Measurements from ENCODE around the gene FAM47E.
A peak's percentile ranks its signal among the peaks of the same experiment; 100 is the strongest.
"Not testable (repeated sequence)": the region's sequence is repeated elsewhere in the genome, so short reads cannot be mapped to it uniquely, and the experiment has no call there.

The FAM47E gene

DNA sequence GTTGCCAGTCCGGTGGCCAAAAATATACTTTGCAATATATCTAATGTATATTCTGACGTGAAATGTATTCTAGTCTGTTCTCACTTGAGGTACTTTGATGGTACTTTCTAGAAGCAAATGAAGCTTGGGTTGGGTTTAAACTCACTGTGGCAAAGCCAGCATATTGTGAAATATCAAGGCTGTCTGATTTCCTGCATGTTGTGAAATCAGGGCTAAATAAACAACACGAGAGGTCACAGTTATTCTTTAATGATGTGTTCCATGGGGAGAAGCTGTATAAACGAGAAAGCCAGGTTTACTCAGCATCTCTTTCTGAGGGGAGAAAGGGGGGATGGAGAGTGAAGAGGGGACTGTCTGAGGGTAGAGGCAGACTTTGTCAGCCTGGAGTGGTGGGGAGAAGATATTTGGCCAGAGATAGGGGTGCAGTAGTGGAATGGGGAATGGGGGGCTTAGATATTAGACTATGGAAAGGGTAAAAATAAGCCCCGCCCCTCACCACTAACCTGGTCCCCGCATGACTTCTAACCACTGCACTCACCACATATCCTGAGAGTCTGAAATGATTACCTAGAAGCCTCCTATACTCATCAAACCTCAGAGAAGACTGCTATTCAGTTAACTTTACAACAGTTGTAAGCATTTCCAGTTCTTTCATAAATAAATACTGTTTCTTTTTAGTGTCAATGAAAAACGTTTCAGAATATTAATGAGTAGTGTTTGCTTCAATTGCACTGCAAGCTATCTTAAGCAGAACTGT, 32.0 kb upstream of the FAM47E start:
- no peak for DNase-seq
- intact Hi-C loops (cut with DNase I), result no loop called here

- DNase-seq, result no peak
- intact Hi-C loops (cut with DNase I), result no loop called here
These were observed 27.4 kb upstream of the FAM47E start for GRCh38 chr4:76224171-76224570.

GRCh38 chr4:76226418-76226817, 25.1 kb upstream of the FAM47E start:
- intact Hi-C loops (cut with DNase I), result no loop called here
- DNase-seq, result no peak

DNA sequence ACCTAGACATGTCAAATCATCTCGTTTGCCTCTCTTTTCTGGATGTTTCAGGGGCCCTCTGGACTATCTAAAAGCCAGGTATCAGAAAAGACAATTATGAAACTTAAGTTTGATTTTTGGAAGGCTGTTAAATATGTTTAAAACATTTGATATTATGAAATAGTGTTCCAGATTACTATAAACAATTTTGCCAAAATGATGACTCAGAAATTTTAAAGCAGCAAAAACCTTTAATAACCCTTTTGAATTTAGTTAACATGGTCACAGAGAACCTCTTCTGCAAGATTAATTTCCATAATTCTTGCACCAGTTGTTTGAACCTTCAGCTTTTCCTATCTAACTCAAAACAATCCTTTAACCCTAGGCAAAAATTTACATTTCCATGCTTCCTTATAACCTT, 18.8 kb upstream of the FAM47E start:
- intact Hi-C loops (cut with DNase I), result no loop called here
- no peak for DNase-seq

DNA sequence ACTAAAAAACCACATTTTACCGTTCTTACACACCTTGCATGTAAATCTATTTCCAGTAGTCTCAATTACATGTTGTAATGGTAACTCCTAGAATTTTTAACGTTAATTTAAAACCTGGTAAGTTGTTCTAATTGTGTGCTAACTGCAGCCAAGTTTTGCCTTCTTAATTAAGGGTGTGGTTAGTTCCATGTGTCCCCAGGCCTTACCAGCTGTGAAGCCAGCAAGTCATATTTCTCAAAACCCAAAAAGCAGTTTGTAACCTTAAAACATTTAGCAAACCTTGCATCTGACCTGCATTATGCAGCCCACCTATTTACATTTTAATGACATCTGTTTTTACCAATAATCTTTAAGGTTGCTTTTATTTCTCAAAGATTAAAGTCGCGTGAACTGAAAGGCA, 18.4 kb upstream of the FAM47E start:
- intact Hi-C loops (cut with DNase I), result no loop called here
- no peak for DNase-seq

DNA sequence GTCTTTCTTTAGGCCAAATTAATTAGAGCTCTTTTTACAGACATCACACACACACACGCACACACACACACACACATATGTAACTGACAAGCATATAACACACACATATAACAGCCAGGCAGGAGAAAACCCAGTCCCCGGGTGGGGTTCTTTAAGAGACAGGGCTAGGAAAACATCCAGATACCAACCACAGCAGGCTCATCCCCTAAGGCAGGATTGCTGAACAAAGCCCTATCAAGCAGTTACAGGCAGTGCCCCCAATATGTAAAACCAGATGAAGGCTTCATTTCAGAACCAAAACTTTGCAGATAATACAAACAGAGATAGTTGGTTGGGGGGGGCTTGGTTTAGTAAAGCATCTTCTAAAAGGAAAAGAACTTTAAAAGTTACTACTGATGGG, 18.0 kb upstream of the FAM47E start:
- DNase-seq, result no peak
- intact Hi-C loops (cut with DNase I), result no loop called here

GRCh38 chr4:76233967-76234678, 17.4 kb upstream of the FAM47E start:
- no peak for DNase-seq
- intact Hi-C loops (cut with DNase I), result no loop called here

GRCh38 chr4:76234679-76235044, 16.9 kb upstream of the FAM47E start:
- no peak for DNase-seq
- intact Hi-C loops (cut with DNase I), result no loop called here

DNA sequence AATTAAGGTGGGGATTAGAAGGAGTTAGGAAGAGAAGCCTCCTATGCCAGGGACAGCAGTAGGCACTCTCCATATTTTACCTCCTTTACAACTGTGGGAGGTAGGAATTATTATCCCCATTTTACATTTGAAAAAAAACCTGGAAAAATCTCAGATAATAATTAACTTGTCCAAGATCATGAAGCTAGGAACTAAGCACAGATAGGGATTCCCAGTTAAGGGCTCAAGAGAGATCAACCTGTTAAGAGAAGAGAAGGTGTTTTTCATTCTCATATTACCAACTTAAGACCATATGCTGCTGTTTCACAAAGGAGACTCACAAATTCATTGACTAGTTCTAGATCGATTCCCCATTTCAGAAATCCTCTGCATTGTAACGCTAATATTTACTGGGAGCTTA, 16.1 kb upstream of the FAM47E start:
- no peak for DNase-seq
- intact Hi-C loops (cut with DNase I), result no loop called here

DNA sequence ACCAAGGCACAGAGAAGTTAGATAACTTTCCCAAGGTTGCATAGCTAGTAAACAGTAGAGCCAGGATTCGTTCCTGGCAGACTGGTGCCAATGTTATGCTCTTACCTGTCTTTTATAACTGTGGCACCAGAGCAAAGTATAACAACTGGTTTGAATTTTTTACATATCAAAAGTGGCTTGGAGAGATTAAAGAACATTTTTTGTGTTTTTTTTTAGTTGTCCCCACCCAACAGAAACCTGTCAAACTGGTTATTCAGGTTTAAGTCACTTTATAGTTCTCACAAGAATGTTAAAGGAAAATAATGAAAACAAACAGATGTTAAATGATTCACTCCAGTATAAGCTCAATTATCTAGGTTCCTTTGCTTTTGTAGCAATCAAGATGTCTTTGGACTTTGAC, 15.6 kb upstream of the FAM47E start:
- intact Hi-C loops (cut with DNase I), result no loop called here
- no peak for DNase-seq

DNA sequence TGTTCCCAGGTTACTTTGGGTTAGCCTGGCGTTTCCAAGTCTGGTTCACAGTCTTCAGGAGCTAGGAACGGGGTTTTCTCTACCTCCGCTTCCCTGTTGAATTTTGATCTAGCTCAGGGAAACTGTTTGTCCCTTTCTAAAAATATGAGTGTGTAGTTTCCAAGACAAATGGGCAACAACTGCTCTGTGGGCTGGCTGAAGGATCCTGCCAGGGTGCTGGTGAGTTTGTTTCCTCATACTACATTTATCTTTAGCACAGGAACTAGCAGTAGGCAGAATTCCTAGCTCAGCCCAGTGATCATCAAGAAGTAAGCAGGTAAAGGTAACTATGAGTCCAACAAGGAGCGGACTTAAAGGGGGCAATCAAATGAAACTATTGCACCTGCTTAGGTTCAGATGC, 13.3 kb upstream of the FAM47E start:
- DNase-seq, result peak in 6 of 10 donors; percentile 16 to 91 (median 44)
- intact Hi-C loops (cut with DNase I), result no loop called here

DNA sequence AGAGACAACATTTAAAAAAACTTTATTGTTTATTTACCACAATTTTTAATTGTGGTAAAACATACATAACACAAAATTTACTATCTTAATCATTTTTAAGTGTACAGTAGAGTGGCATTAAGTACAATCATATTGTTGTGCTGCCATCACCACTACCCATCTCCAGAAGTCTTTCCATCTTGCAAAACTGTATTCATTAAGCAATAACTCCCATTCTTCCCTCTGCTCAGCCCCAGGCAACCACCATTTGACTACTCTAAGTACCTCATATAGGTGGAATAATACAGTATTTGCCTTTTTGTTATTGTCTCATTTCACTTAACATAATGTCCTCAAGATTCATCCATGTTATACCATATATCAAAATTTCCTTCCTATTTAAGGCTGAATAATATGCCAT, 12.8 kb upstream of the FAM47E start:
- no peak for DNase-seq
- intact Hi-C loops (cut with DNase I), result no loop called here

DNA sequence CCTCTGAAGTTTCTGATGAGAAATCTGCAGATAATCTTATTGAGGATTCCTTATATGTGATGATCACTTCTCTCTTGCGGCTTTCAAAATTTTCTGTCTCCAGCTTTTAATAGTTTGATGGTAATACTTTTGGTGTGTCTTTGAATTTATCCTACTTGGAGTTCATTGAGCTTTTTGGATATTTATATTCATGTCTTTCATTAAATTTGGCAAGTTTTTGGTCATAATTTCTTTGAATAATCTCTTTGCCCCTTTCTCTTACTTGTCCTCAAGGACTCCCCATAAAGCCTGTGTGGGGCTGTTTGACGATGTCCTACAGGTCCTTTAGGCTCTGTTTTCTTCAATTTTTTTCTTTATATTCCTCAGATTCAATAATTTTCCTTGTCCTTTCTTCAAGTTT, 11.3 kb upstream of the FAM47E start:
- intact Hi-C loops (cut with DNase I), result no loop called here
- DNase-seq, result no peak

- intact Hi-C loops (cut with DNase I); DNase-seq: not testable (repeated sequence)
These were observed 7.6 kb upstream of the FAM47E start for GRCh38 chr4:76243877-76244276.

GRCh38 chr4:76246025-76246424, 5.5 kb upstream of the FAM47E start:
- intact Hi-C loops (cut with DNase I), result no loop called here
- DNase-seq, result no peak

DNA sequence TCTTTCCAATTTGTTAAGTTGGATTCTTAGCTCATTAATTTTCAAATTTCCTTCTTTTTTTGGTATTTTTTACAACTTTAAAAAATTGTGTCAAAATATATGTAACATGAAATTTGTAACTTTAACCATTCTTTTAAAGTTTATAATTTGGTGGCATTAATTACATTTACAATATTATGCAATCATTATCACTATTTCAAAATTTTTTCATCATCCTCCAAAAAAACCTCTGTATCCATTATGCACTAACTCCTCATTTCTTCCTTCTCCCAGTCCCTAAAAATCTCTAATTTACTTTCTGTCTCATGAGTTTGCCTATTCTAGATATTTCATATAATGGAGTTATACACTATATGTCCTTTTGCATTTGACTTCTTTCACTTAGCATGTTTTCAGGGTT, 4.7 kb upstream of the FAM47E start:
- intact Hi-C loops (cut with DNase I), result no loop called here
- no peak for DNase-seq

GRCh38 chr4:76250962-76251361, 559 bp upstream of the FAM47E start:
- peak in 2 of 10 donors; percentile 7 to 16 for DNase-seq
- intact Hi-C loops (cut with DNase I), result loop anchor here (5.0 kb wide), 1 partner anchor 74 kb away; no protein-coding TSS in a partner anchor

- intact Hi-C loops (cut with DNase I), result loop anchor here (5.0 kb wide), 1 partner anchor 75 kb away; no protein-coding TSS in a partner anchor
- DNase-seq, result no peak
These were observed 741 bp downstream of the FAM47E start for GRCh38 chr4:76252271-76252653.

DNA sequence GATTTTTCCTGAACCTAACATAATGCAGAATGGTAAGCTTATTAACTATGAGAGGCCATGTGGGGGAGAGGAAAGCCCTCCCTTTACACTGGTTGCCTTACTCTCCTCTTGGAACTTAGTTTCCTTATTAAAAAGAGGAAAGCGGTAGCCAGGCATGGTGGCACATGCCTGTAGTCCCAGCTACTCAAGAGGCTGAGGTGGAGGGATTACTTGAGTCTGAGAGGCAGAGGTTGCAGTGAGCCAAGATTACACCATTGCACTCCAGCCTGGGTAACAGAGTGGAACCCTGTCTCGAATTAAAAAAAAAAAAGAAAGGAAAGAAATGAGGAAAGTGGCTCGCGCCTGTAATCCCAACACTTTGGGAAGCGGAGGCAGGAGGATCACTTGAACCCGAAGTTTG, 2.0 kb downstream of the FAM47E start:
- intact Hi-C loops (cut with DNase I), result loop anchor here (5.0 kb wide), 1 partner anchor 76 kb away; no protein-coding TSS in a partner anchor
- no peak for DNase-seq

- DNase-seq, result no peak
- intact Hi-C loops (cut with DNase I), result no loop called here
These were observed 4.5 kb downstream of the FAM47E start for GRCh38 chr4:76256032-76256431.

DNA sequence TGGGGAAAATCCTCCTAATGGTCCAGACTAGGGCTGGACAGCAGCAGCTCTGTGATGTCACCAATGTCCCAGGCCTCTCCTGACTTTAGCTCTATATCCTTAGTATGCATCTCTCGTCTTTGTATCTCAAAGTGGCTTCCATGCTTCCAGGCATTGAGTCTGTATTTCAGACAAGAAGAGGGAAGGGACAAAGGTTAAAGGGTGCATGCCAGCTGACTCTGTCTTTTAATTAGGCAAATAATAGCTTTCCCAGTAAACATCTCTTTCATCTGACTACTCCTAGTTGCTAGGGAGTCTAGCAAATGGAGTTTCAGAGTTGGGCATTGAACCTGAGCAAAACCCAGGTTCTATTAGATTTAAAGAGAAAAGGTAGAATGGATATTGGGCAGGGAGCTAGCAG, 5.4 kb downstream of the FAM47E start:
- DNase-seq, result no peak
- intact Hi-C loops (cut with DNase I), result no loop called here

DNA sequence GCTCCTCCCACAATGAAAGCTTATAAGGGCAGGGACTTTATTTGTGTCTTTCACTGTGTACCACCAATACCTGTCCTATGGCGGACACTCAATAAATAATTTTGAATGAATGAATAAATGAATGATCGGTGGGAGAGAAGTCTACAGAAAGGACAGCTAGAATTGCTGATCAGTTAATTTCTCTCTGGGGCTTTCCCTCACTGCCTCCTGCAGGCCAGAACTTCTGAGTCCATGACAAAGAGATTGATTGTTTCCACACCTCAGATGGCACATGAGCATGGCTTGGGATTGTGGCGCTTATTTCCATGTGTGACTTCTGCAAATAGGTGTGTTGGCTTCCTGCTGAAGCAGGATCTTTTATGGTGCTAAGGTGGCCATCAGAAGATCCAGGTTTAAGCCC, 6.3 kb downstream of the FAM47E start:
- peak in 1 of 10 donors; percentile 23 for DNase-seq
- intact Hi-C loops (cut with DNase I), result no loop called here

Measured in posterior cingulate gyrus (tissue), 11 donors.